Measurements from ENCODE around the gene IFI44. TPM values are rescaled to one million over a fixed set of nuclear protein-coding genes. Genes with fewer than 3 reads are reported as not detected.

The IFI44 gene
- total and polyA plus RNA-seq, 2 of the 8 experiments (the other 6 are each of a cell fraction or from before 2014, with no cell fraction given), result not detected

DNA sequence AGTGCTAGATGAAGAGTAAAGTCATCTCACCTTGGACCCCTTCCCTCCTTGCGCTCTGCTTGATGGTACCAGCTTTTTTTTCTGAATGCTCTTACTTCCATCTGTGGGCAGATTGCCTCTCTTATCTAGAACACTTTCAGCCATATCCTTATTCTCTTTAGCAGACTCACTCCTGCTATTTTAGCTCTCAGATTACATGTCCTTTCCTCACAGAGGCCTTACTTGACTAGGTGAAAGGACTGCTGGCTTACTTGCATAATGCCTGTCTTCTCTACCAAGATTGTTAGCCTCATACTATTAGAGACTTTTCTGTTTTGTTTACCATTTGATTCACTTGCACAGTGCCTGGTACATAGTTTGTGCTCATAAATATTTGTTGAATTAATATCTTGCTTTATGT, 9.3 kb downstream of the IFI44 start (continued):
- no peak for TF ChIP-seq GTF2F1 (IDR thresholded peaks at IDR 0.05; ENCODE audit: borderline replicate concordance, low read depth, low read length)
